ENCODE data around the gene EVX2. TPM values are rescaled to one million over a fixed set of nuclear protein-coding genes. Genes with fewer than 3 reads are reported as not detected.

Gene EVX2
- not detected in 2 replicates for polyA plus RNA-seq
- not detected in 2 replicates for polyA minus RNA-seq

- Histone ChIP-seq H3K9ac (ENCODE audit: low read length) (no peak within 1 kb of the TSS), H4K20me1 (ENCODE audit: insufficient read depth) (no peaks in the 10 kb centered on the region), H3K27me3 (ENCODE audit: insufficient read depth, low read depth, low read length) (peaks cover 98% of the 10 kb centered on the region), H3K9me3 (ENCODE audit: low read length) (peaks cover 4% of the 10 kb centered on the region), H3K36me3 (ENCODE audit: insufficient read depth, low read length) (no peaks in the 10 kb centered on the region), H3K4me3 (ENCODE audit: low read length) (no peak within 1 kb of the TSS), H3K79me2 (replicated peaks; ENCODE audit: insufficient read depth, low read length) (no peaks in the 10 kb centered on the region), H3K27ac (ENCODE audit: low read length) (no peak within 1 kb of the TSS), H3F3A (ENCODE audit: insufficient read depth, low read length, poor library complexity, severe bottlenecking) (no peaks in the 10 kb centered on the region), H2AFZ (ENCODE audit: low read depth, low read length) (no peak within 1 kb of the TSS), H3K9me2 (ENCODE audit: insufficient read depth, low read length) (no peaks in the 10 kb centered on the region), H3K4me2 (ENCODE audit: low read length) (no peak within 1 kb of the TSS)
- TF ChIP-seq POLR2AphosphoS5 (IDR thresholded peaks at IDR 0.05) (no peak), MXI1 (conservative IDR thresholded peaks at IDR 0.05; ENCODE audit: poor library complexity, severe bottlenecking) (no peak), CTCF (IDR thresholded peaks at IDR 0.05; ENCODE audit: poor library complexity, severe bottlenecking) (no peak), RAD21 (conservative IDR thresholded peaks at IDR 0.05) (no peak)
Observed at GRCh38 chr2:176083796-176084261, at the start of gene EVX2. TSS of gene EVX2 (minus strand) at chr2:176083962. CDS start at chr2:176083776, 186 bp downstream.

- Histone ChIP-seq H3K27me3 (ENCODE audit: insufficient read depth, low read depth, low read length) (peaks cover 97% of the 10 kb centered on the region), H3K4me2 (ENCODE audit: low read length) (no peak overlapping the region), H3K4me3 (ENCODE audit: low read length) (no peak overlapping the region), H4K20me1 (ENCODE audit: insufficient read depth) (no peaks in the 10 kb centered on the region), H3K79me2 (replicated peaks; ENCODE audit: insufficient read depth, low read length) (no peaks in the 10 kb centered on the region), H3K9me2 (ENCODE audit: insufficient read depth, low read length) (no peaks in the 10 kb centered on the region), H3F3A (ENCODE audit: insufficient read depth, low read length, poor library complexity, severe bottlenecking) (no peaks in the 10 kb centered on the region), H3K9ac (ENCODE audit: low read length) (no peak overlapping the region), H2AFZ (ENCODE audit: low read depth, low read length) (no peak overlapping the region), H3K27ac (ENCODE audit: low read length) (no peak overlapping the region), H3K36me3 (ENCODE audit: insufficient read depth, low read length) (no peaks in the 10 kb centered on the region), H3K9me3 (ENCODE audit: low read length) (no peaks in the 10 kb centered on the region)
- TF ChIP-seq SMC3 (conservative IDR thresholded peaks at IDR 0.05; ENCODE audit: poor library complexity) (no peak), TAF1 (IDR thresholded peaks at IDR 0.05; ENCODE audit: low read depth) (no peak), REST (IDR thresholded peaks at IDR 0.05; ENCODE audit: borderline replicate concordance) (no peak), CTCF (IDR thresholded peaks at IDR 0.05; ENCODE audit: poor library complexity, severe bottlenecking) (no peak), POLR2AphosphoS5 (IDR thresholded peaks at IDR 0.05) (no peak), MXI1 (conservative IDR thresholded peaks at IDR 0.05; ENCODE audit: poor library complexity, severe bottlenecking) (no peak), RAD21 (conservative IDR thresholded peaks at IDR 0.05) (no peak)
Observed at GRCh38 chr2:176133389-176133788, 49.6 kb upstream of the EVX2 start.
